GM12801 (cell line): ENCODE data around the gene CTNND2.

ENCODE experiments used
- TF ChIP-seq, protein P1 (sequence below): IDR thresholded peaks from one replicate; pipeline ENCODE4 v1.5.1; 2011; ENCODE audit warnings: control low read depth; ENCODE audit not compliant: insufficient read length; ENCODE audit errors: extremely low read depth

Gene CTNND2

DNA sequence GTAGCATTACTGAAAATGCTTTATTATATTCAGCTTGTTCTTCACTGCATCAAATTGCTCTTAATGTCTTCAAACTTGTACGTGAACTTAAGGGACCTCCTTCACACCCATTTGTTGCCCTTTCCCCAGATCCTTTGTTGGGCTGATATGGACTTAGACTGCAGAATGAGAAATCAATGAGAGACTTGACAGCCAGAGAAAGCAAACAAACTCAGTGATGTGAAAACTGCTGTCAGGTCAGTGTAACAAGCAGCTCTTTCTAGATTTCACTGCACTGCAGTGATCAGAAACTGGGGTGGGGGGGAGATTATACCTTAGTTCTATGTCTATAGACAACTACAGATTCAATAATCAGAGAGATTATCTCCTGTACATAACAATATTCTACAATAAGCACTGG, 652.2 kb downstream of the CTNND2 start:
- TF ChIP-seq, protein P1, sequence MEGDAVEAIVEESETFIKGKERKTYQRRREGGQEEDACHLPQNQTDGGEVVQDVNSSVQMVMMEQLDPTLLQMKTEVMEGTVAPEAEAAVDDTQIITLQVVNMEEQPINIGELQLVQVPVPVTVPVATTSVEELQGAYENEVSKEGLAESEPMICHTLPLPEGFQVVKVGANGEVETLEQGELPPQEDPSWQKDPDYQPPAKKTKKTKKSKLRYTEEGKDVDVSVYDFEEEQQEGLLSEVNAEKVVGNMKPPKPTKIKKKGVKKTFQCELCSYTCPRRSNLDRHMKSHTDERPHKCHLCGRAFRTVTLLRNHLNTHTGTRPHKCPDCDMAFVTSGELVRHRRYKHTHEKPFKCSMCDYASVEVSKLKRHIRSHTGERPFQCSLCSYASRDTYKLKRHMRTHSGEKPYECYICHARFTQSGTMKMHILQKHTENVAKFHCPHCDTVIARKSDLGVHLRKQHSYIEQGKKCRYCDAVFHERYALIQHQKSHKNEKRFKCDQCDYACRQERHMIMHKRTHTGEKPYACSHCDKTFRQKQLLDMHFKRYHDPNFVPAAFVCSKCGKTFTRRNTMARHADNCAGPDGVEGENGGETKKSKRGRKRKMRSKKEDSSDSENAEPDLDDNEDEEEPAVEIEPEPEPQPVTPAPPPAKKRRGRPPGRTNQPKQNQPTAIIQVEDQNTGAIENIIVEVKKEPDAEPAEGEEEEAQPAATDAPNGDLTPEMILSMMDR, result no peak

- TF ChIP-seq, protein P1, result no peak
Observed at GRCh38 chr5:11251247-11251646, 653.0 kb downstream of the CTNND2 start.

DNA sequence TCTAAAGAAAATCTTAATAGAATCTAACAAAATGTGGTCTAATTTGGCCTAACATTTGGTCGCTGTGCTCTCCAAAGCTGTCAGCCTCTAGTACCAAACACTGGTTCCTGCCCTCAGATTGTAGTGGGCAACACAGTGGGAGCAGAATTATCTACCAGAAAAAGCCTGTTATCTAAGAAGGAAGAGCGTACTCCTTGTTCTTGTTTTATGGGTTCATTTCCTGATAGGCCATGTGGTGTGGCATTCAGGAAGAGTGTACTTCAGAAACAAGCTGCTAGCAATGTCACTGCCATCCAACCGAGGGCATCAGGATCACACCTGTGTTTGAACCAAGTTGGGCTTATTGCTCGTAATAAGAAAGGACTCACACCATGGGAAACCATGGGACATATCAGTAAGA, 655.3 kb downstream of the CTNND2 start:
- TF ChIP-seq, protein P1, result no peak

DNA sequence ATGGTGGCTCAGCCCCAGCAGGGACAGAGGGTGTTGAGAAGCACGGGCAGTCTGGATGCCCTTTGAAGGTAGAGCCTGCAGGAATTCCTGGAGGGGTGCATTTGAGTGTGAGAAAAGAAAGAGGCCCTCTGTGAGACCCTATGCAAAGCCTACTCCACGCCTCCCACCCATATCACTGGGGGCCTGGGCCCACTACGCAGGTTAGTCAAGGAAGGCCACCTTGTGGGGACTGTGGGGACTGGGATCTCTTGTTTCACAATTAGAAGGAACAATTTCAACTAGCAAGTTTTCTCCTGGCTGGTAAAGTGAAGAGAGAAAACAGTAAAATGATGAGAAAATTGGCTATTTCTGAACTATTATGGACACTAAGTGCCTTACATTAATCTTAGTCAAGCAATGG, 657.0 kb downstream of the CTNND2 start:
- TF ChIP-seq, protein P1, result no peak

DNA sequence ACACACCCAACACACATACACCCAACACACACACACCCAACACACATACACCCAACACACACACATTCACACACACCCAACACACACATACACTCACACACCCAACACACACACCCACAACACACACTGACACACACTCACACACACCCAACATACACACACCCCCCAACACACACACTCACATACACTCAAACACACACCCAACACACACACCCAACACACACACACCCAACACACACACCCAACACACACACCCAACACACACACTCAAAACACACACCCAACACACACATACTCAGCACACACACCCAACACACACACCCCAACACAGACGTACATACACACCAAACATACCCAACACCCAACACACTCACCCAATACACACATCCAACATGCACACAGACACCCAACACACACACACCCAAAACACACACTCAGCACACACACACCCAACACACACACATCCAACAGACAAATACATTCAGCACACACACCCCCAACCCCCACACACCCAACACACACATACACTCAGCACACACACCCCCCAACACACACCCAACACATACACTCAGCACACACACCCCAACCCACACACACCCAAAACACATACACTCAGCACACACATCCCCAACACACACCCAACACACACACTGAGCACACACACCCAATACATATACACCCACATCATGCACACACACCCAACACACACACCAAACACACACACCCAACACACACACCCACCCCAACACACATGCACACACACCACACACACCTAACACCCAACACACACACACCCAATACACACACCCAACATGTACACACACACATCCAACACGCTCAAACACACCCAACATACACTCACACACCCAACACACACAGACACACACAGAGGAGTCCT, 663.7 kb downstream of the CTNND2 start:
- TF ChIP-seq, protein P1, result no peak

DNA sequence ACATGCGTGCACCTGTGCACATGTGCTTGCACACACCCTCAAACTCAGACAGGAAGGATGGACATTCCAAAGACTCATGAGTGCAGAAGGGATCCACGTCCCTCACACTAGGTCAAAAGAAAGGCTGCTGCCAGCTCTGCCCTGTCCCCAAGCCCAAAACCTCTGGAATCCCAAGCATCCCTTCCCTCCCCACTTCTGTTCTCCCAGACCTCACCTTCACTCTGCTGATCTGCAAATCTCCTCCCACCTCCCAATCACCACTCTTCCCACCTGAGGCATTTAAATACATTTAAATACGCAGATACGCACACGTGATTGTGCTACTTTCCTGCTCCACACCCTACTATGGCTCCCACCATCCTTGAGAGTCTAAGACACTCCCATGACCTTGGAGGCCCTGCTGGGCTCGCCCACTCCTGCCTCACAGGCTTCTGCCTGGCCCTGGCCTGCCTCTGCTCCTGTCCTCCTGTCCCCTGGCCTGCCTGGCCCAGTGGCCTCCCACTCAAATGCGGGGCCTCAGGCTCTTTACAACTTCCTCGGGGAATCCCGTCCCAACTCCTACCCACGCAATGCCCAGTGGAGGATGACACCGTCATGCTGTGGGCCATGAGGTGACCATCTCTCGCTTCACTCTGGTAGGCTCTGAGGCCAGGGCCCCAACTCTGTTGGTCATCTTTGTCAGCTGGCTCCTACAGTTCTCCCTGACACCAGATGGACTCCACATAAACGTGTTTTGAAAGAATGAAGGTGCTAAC, 664.8 kb downstream of the CTNND2 start:
- TF ChIP-seq, protein P1, result no peak

- TF ChIP-seq, protein P1, result no peak
Observed at GRCh38 chr5:11234501-11234911, 669.7 kb downstream of the CTNND2 start.
